ENCODE results near the gene SPEM2. TPM values are rescaled to one million over a fixed set of nuclear protein-coding genes. Genes with fewer than 3 reads are reported as not detected.

The SPEM2 gene
- total RNA-seq, 1 donor from 2014 or later: 0.14 TPM

- H3K9me3 ChIP-seq (ENCODE audit: insufficient read depth, low read depth, low read length): no peaks in the 10 kb centered on the region
- H3K27me3 ChIP-seq (ENCODE audit: insufficient read depth, low read length): no peaks in the 10 kb centered on the region
- H3K27ac ChIP-seq (ENCODE audit: low read depth, low read length): no peak overlapping the region
- H3K4me2 ChIP-seq (ENCODE audit: low read length): no peak overlapping the region
- no peak overlapping the region for H3K9ac ChIP-seq (ENCODE audit: low read length)
- no peak overlapping the region for H2AFZ ChIP-seq (ENCODE audit: low read depth, low read length)
- Mint-ChIP-seq H3K9me3 (ENCODE audit: unreplicated experiment) (no peaks in the 10 kb centered on the region), H3K27me3 (ENCODE audit: low read depth, unreplicated experiment) (no peaks in the 10 kb centered on the region), H3K4me1 (ENCODE audit: low read depth, unreplicated experiment) (no peaks in the 10 kb centered on the region), H3K4me3 (ENCODE audit: unreplicated experiment) (no peak overlapping the region), H3K27ac (ENCODE audit: unreplicated experiment) (no peak overlapping the region), H3K36me3 (ENCODE audit: low read depth, unreplicated experiment) (peaks cover 13% of the 10 kb centered on the region)
- H3K4me1 ChIP-seq (ENCODE audit: insufficient read depth, low read length): no peaks in the 10 kb centered on the region
- H4K20me1 ChIP-seq (ENCODE audit: insufficient read depth, low read length): peaks cover 17% of the 10 kb centered on the region
- TF ChIP-seq CTCF (IDR thresholded peaks at IDR 0.05; ENCODE audit: insufficient read depth, low read depth, low read length): no peak
- H3K79me2 ChIP-seq (ENCODE audit: insufficient read depth, low read length): no peaks in the 10 kb centered on the region
- no peak overlapping the region for H3K4me3 ChIP-seq (ENCODE audit: insufficient read depth, low read depth, low read length)
- no peak for DNase-seq (ENCODE audit: low read depth)
- no peak for FAIRE-seq
- H3K36me3 ChIP-seq (ENCODE audit: insufficient read depth, low read length): no peaks in the 10 kb centered on the region
Measured at GRCh38 chr17:7421186-7421585, 4.2 kb upstream of the SPEM2 start.

- H3K36me3 ChIP-seq (ENCODE audit: insufficient read depth, low read length): no peaks in the 10 kb centered on the region
- no peak overlapping the region for H2AFZ ChIP-seq (ENCODE audit: low read depth, low read length)
- H3K27ac Mint-ChIP-seq (ENCODE audit: unreplicated experiment): no peak overlapping the region
- H3K4me1 ChIP-seq (ENCODE audit: insufficient read depth, low read length): no peaks in the 10 kb centered on the region
- H3K79me2 ChIP-seq (ENCODE audit: insufficient read depth, low read length): no peaks in the 10 kb centered on the region
- H3K4me3 ChIP-seq (ENCODE audit: insufficient read depth, low read depth, low read length): no peak overlapping the region
- no peak for DNase-seq (ENCODE audit: low read depth)
- H3K27me3 ChIP-seq (ENCODE audit: insufficient read depth, low read length): no peaks in the 10 kb centered on the region
- no peak overlapping the region for H3K4me2 ChIP-seq (ENCODE audit: low read length)
- H3K36me3 Mint-ChIP-seq (ENCODE audit: low read depth, unreplicated experiment): peaks cover 8% of the 10 kb centered on the region
- no peak for TF ChIP-seq EZH2 (IDR thresholded peaks at IDR 0.05; ENCODE audit: insufficient read depth, low read length)
- H3K27me3 Mint-ChIP-seq (ENCODE audit: low read depth, unreplicated experiment): no peaks in the 10 kb centered on the region
- no peaks in the 10 kb centered on the region for H3K9me3 Mint-ChIP-seq (ENCODE audit: unreplicated experiment)
- H3K9ac ChIP-seq (ENCODE audit: low read length): no peak overlapping the region
- no peaks in the 10 kb centered on the region for H3K9me3 ChIP-seq (ENCODE audit: insufficient read depth, low read depth, low read length)
- H3K4me3 Mint-ChIP-seq (ENCODE audit: unreplicated experiment): no peak overlapping the region
- H3K4me1 Mint-ChIP-seq (ENCODE audit: low read depth, unreplicated experiment): no peaks in the 10 kb centered on the region
- H4K20me1 ChIP-seq (ENCODE audit: insufficient read depth, low read length): peaks cover 8% of the 10 kb centered on the region
- H3K27ac ChIP-seq (ENCODE audit: low read depth, low read length): no peak overlapping the region
- no peak for FAIRE-seq
Measured at GRCh38 chr17:7423679-7424078, 1.7 kb upstream of the SPEM2 start.

GRCh38 chr17:7425756-7426155, 340 bp downstream of the SPEM2 start:
- no peak overlapping the region for H3K4me3 ChIP-seq (ENCODE audit: insufficient read depth, low read depth, low read length)
- FAIRE-seq (no peak), DNase-seq (ENCODE audit: low read depth) (no peak)
- Mint-ChIP-seq H3K27ac (ENCODE audit: unreplicated experiment) (no peak overlapping the region), H3K4me1 (ENCODE audit: low read depth, unreplicated experiment) (no peaks in the 10 kb centered on the region), H3K27me3 (ENCODE audit: low read depth, unreplicated experiment) (peaks cover 5% of the 10 kb centered on the region), H3K4me3 (ENCODE audit: unreplicated experiment) (no peak overlapping the region), H3K36me3 (ENCODE audit: low read depth, unreplicated experiment) (peaks cover 3% of the 10 kb centered on the region), H3K9me3 (ENCODE audit: unreplicated experiment) (peaks cover 2% of the 10 kb centered on the region)
- H3K4me2 ChIP-seq (ENCODE audit: low read length): no peak overlapping the region
- H3K9ac ChIP-seq (ENCODE audit: low read length): no peak overlapping the region
- no peaks in the 10 kb centered on the region for H3K79me2 ChIP-seq (ENCODE audit: insufficient read depth, low read length)
- no peaks in the 10 kb centered on the region for H4K20me1 ChIP-seq (ENCODE audit: insufficient read depth, low read length)
- TF ChIP-seq EZH2 (IDR thresholded peaks at IDR 0.05; ENCODE audit: insufficient read depth, low read length) (no peak), CTCF (IDR thresholded peaks at IDR 0.05; ENCODE audit: insufficient read depth, low read depth, low read length) (no peak)
- H3K27ac ChIP-seq (ENCODE audit: low read depth, low read length): no peak overlapping the region
- H3K4me1 ChIP-seq (ENCODE audit: insufficient read depth, low read length): no peaks in the 10 kb centered on the region
- no peak overlapping the region for H2AFZ ChIP-seq (ENCODE audit: low read depth, low read length)
- no peaks in the 10 kb centered on the region for H3K9me3 ChIP-seq (ENCODE audit: insufficient read depth, low read depth, low read length)
- H3K27me3 ChIP-seq (ENCODE audit: insufficient read depth, low read length): no peaks in the 10 kb centered on the region
- no peaks in the 10 kb centered on the region for H3K36me3 ChIP-seq (ENCODE audit: insufficient read depth, low read length)

All from astrocyte (in vitro differentiated cells and primary cell).